IMR-90 (cell line): Measurements from ENCODE around the gene FFAR1. TPM values are rescaled to one million over a fixed set of nuclear protein-coding genes. Genes with fewer than 3 reads are reported as not detected.
A peak's percentile ranks its signal among the peaks of the same experiment; 100 is the strongest.

ENCODE experiments used
- ATAC-seq: fragments of 200-7000 bp; cut with Tn5 transposase; 2 replicates; pipeline ENCODE4 v1.9.1; 2020; ENCODE audit warnings: low read depth, mild to moderate bottlenecking, moderate library complexity
- BruUV-seq: library from RNA; stranded (reverse); fragments of 400-500 nt; replicated peaks from 2 replicates; lab custom pipeline; 2021; lab: Mats Ljungman, UMichigan
- CTCF ChIA-PET: fragments of 300-600 bp; formaldehyde crosslinking; extraction: SDS; loops from one replicate; lab custom pipeline; 2021; ENCODE audit warnings: antibody characterized with exemption; lab: Yijun Ruan, JAX
- POLR2A ChIA-PET: fragments of 300-600 bp; sonication (Branson Sonifier 250); formaldehyde crosslinking; loops from one replicate; lab custom pipeline; 2022; ENCODE audit warnings: antibody characterized with exemption; ENCODE audit not compliant: unreplicated experiment; lab: Charles Lee
- DNase-seq: peaks from one replicate; pipeline ENCODE4 v3.0.0; 2013
- H2AFZ ChIP-seq: replicated peaks from 2 replicates; pipeline ENCODE3; 2013; ENCODE audit warnings: low read length, mild to moderate bottlenecking; ENCODE audit not compliant: poor library complexity
- H2AK5ac ChIP-seq: 2 replicates; pipeline ENCODE4 v1.6.1; 2013; ENCODE audit warnings: low read depth, low read length, inconsistent platforms
- H2AK9ac ChIP-seq: replicated peaks from 2 replicates; pipeline ENCODE3; 2013; ENCODE audit warnings: mild to moderate bottlenecking, low read depth, low read length, moderate library complexity; ENCODE audit not compliant: poor library complexity
- H2BK120ac ChIP-seq: 2 replicates; pipeline ENCODE4 v1.6.1; 2013; ENCODE audit warnings: low read depth, low read length, inconsistent platforms
- H2BK15ac ChIP-seq: 3 replicates; pipeline ENCODE4 v1.6.1; 2013; ENCODE audit warnings: low read depth, low read length, inconsistent platforms
- H2BK20ac ChIP-seq: 2 replicates; pipeline ENCODE4 v1.6.1; 2013; ENCODE audit warnings: low read depth, mild to moderate bottlenecking, inconsistent platforms, low read length, moderate library complexity
- H2BK5ac ChIP-seq: 2 replicates; pipeline ENCODE4 v1.6.1; 2013; ENCODE audit warnings: mild to moderate bottlenecking, low read depth, low read length, inconsistent platforms; ENCODE audit not compliant: poor library complexity, severe bottlenecking
- H3K14ac ChIP-seq: replicated peaks from 2 replicates; pipeline ENCODE4 v1.6.1; 2013; ENCODE audit warnings: low read depth, low read length, inconsistent platforms
- H3K18ac ChIP-seq: 2 replicates; pipeline ENCODE4 v1.6.1; 2013; ENCODE audit warnings: low read depth, low read length, control low read depth
- H3K23ac ChIP-seq: 2 replicates; pipeline ENCODE4 v1.6.1; 2013; ENCODE audit warnings: low read depth, low read length, inconsistent platforms
- H3K27ac ChIP-seq: 2 replicates; pipeline ENCODE4 v1.5.1; 2013; ENCODE audit warnings: mild to moderate bottlenecking, control low read depth, low read length; ENCODE audit not compliant: insufficient read depth
- H3K27me3 ChIP-seq: 2 replicates; pipeline ENCODE4 v1.6.1; 2013; ENCODE audit warnings: low read length; ENCODE audit not compliant: control insufficient read depth, insufficient read depth
- H3K36me3 ChIP-seq: 2 replicates; pipeline ENCODE4 v1.6.1; 2013; ENCODE audit warnings: low read length, mixed read lengths; ENCODE audit not compliant: control insufficient read depth, insufficient read depth
- H3K4ac ChIP-seq: 2 replicates; pipeline ENCODE4 v1.6.1; 2013; ENCODE audit warnings: low read depth, low read length, inconsistent platforms
- H3K4me1 ChIP-seq: 2 replicates; pipeline ENCODE4 v1.6.1; 2013; ENCODE audit warnings: low read length, mixed read lengths; ENCODE audit not compliant: control insufficient read depth, insufficient read depth
- H3K4me2 ChIP-seq: 2 replicates; pipeline ENCODE4 v1.6.1; 2013; ENCODE audit warnings: low read depth, mild to moderate bottlenecking, control low read depth, low read length, moderate library complexity
- H3K4me3 ChIP-seq: 2 replicates; pipeline ENCODE4 v1.5.1; 2013; ENCODE audit warnings: low read depth, mild to moderate bottlenecking, control low read depth, low read length, moderate library complexity; ENCODE audit not compliant: insufficient read depth
- H3K56ac ChIP-seq: 2 replicates; pipeline ENCODE4 v1.6.1; 2013; ENCODE audit warnings: low read length, inconsistent platforms; ENCODE audit not compliant: insufficient read depth; ENCODE audit errors: extremely low read depth
- H3K79me1 ChIP-seq, 2 experiments: 2 replicates each; pipeline ENCODE4 v1.6.1; 2013; ENCODE audit warnings: low read length in 2 of 2, inconsistent platforms in 1 of 2, low read depth in 1 of 2
- H3K9ac ChIP-seq: 2 replicates; pipeline ENCODE4 v1.6.1; 2013; ENCODE audit warnings: low read depth, low read length, control low read depth
- H3K9me1 ChIP-seq: 2 replicates; pipeline ENCODE4 v1.6.1; 2013; ENCODE audit warnings: low read length, inconsistent platforms; ENCODE audit not compliant: insufficient read depth
- H3K9me3 ChIP-seq: 2 replicates; pipeline ENCODE4 v1.6.1; 2013; ENCODE audit warnings: low read length; ENCODE audit not compliant: control insufficient read depth, insufficient read depth
- H4K20me1 ChIP-seq: 2 replicates; pipeline ENCODE4 v1.6.1; 2013; ENCODE audit warnings: low read length, inconsistent platforms; ENCODE audit not compliant: insufficient read depth
- H4K5ac ChIP-seq: 2 replicates; pipeline ENCODE4 v1.6.1; 2013; ENCODE audit warnings: mild to moderate bottlenecking, low read depth, low read length, control low read depth
- H4K8ac ChIP-seq, 2 experiments: 2 replicates each; pipeline ENCODE4 v1.6.1; 2013; ENCODE audit warnings: low read depth in 2 of 2, low read length in 2 of 2, control low read depth in 1 of 2, inconsistent platforms in 1 of 2
- H4K91ac ChIP-seq: 2 replicates; pipeline ENCODE4 v1.6.1; 2013; ENCODE audit warnings: low read depth, low read length, inconsistent platforms; ENCODE audit not compliant: insufficient read depth
- BHLHE40 ChIP-seq: fragments of 150-350 bp; IDR thresholded peaks from 2 replicates; pipeline ENCODE4 v1.6.1; 2016; ENCODE audit warnings: mild to moderate bottlenecking, low read depth, low read length
- CHD1 ChIP-seq: IDR thresholded peaks from 2 replicates; pipeline ENCODE4 v1.6.1; 2012; ENCODE audit warnings: low read depth, low read length, improper control_type of control experiment
- CTCF ChIP-seq: conservative IDR thresholded peaks from 2 replicates; pipeline ENCODE4 v1.5.1; 2012; ENCODE audit warnings: mild to moderate bottlenecking, low read depth, low read length, improper control_type of control experiment
- ELK1 ChIP-seq: fragments of 150-350 bp; IDR thresholded peaks from 2 replicates; pipeline ENCODE4 v1.6.1; 2016; ENCODE audit warnings: low read depth, mild to moderate bottlenecking, low read length, moderate library complexity, borderline replicate concordance
- FOS ChIP-seq: fragments of 150-350 bp; IDR thresholded peaks from 2 replicates; pipeline ENCODE4 v1.6.1; 2016; ENCODE audit warnings: low read depth, low read length
- MAFK ChIP-seq: IDR thresholded peaks from 2 replicates; pipeline ENCODE4 v1.6.1; 2012; ENCODE audit warnings: low read depth, low read length, improper control_type of control experiment
- MXI1 ChIP-seq: IDR thresholded peaks from 2 replicates; pipeline ENCODE4 v1.6.1; 2012; ENCODE audit warnings: low read depth, mild to moderate bottlenecking, low read length, moderate library complexity, borderline replicate concordance
- NFE2L2 ChIP-seq: fragments of 150-350 bp; IDR thresholded peaks from 2 replicates; pipeline ENCODE4 v1.6.1; 2016; ENCODE audit warnings: low read depth, mild to moderate bottlenecking, low read length
- POLR2A ChIP-seq: IDR thresholded peaks from 2 replicates; pipeline ENCODE4 v1.6.1; 2012; ENCODE audit warnings: mild to moderate bottlenecking, low read depth, low read length
- RAD21 ChIP-seq: IDR thresholded peaks from 2 replicates; pipeline ENCODE4 v1.6.1; 2012; ENCODE audit warnings: low read length, improper control_type of control experiment
- RFX5 ChIP-seq: IDR thresholded peaks from 2 replicates; pipeline ENCODE4 v1.8.0; 2012; ENCODE audit warnings: low read depth, mild to moderate bottlenecking, low read length, moderate library complexity
- SMC3 ChIP-seq: fragments of 150-350 bp; IDR thresholded peaks from 2 replicates; pipeline ENCODE4 v1.6.1; 2016; ENCODE audit warnings: low read depth, mild to moderate bottlenecking, antibody characterized with exemption, low read length, moderate library complexity
- USF2 ChIP-seq: fragments of 150-350 bp; IDR thresholded peaks from 2 replicates; pipeline ENCODE4 v1.6.1; 2017; ENCODE audit warnings: mild to moderate bottlenecking, antibody characterized with exemption, low read length, low read depth
- WGBS, 2 experiments: methylation state at CpG; one replicate each; pipeline versions ENCODE4 v1.1.5 to v1.1.7; 2013; ENCODE audit warnings: missing lambda C conversion rate in 2 of 2; ENCODE audit not compliant: insufficient read length in 1 of 2; ENCODE audit errors: extremely low coverage in 2 of 2; 5-methylcytosine and 5-hydroxymethylcytosine counted together
- dilution Hi-C: fragments of 300-500 bp; cut with HindIII; formaldehyde crosslinking; loops from one replicate; pipeline ENCODE4 v1.14.3; 2018; ENCODE audit warnings: low sequenced_read_pairs; ENCODE audit not compliant: unreplicated experiment
- in situ Hi-C: fragments of 300-500 bp; cut with MboI; formaldehyde crosslinking; loops from 3 replicates; pipeline ENCODE4 v1.14.3; 2019; ENCODE audit warnings: low sequenced_read_pairs, inconsistent platforms, mixed read lengths
- intact Hi-C: fragments of 100-400 bp; cut with micrococcal nuclease; formaldehyde crosslinking; loops from 2 replicates; pipeline ENCODE4 v1.10.0; 2022
- polyA plus RNA-seq, 3 experiments: library from polyadenylated mRNA; depleted of rRNA; stranded (reverse); fragments of >200 nt; gene quantifications; 2 replicates each; pipeline ENCODE4 v1.2.3, GENCODE V29; 2012; ENCODE audit warnings: low replicate concordance in 1 of 3
- total RNA-seq: library from RNA; depleted of rRNA; stranded (reverse); fragments of >200 nt; gene quantifications from 2 replicates; pipeline ENCODE4 v1.2.3, GENCODE V29; 2012

The FFAR1 gene
- total and polyA plus RNA-seq, 2 of the 4 experiments (the other 2 are of a cell fraction): not detected

GRCh38 chr19:35347171-35347929 lies at the start of gene FFAR1 (continued):
- TF ChIP-seq SMC3 (no peak), RFX5 (no peak)

GRCh38 chr19:35297922-35298321 lies 49.8 kb upstream of the FFAR1 start:
- H3K79me1 ChIP-seq: no peaks in the 10 kb centered on the region
- H3K4me3 ChIP-seq: no peak overlapping the region
- H2AFZ ChIP-seq: peak overlapping the region; percentile 43
- H2BK120ac ChIP-seq: no peak overlapping the region
- no peak overlapping the region for H4K91ac ChIP-seq
- intact Hi-C loops (no loop called here), in situ Hi-C loops (no loop called here), dilution Hi-C loops (no loop called here)
- H3K27ac ChIP-seq: no peak overlapping the region
- DNase-seq (no peak), ATAC-seq (no peak)
- no peak overlapping the region for H3K56ac ChIP-seq
- no peaks in the 10 kb centered on the region for H3K36me3 ChIP-seq
- H3K9ac ChIP-seq: no peak overlapping the region
- no peaks in the 10 kb centered on the region for H3K9me3 ChIP-seq
- peak overlapping the region; percentile 93 for H2BK5ac ChIP-seq
- H3K23ac ChIP-seq: no peak overlapping the region
- no peak overlapping the region for H2BK20ac ChIP-seq
- H3K4ac ChIP-seq: no peak overlapping the region
- ChIA-PET POLR2A (no interaction called here), CTCF (no interaction called here)
- H2AK9ac ChIP-seq: peak overlapping the region; percentile 42
- no peak overlapping the region for H4K5ac ChIP-seq
- H4K20me1 ChIP-seq: no peaks in the 10 kb centered on the region
- no peak overlapping the region for H3K18ac ChIP-seq
- no peak overlapping the region for H3K4me2 ChIP-seq
- no TSS peak for BruUV-seq
- peaks cover 18% of the 10 kb centered on the region for H3K27me3 ChIP-seq
- H4K8ac ChIP-seq: no peak overlapping the region
- no peaks in the 10 kb centered on the region for H3K4me1 ChIP-seq
- H3K9me1 ChIP-seq: peaks cover 15% of the 10 kb centered on the region
- no peak overlapping the region for H2BK15ac ChIP-seq
- H2AK5ac ChIP-seq: no peak overlapping the region
- 82% methylated on average over 1 of the region's 2 CpGs; no CpG with 5 or more reads in 1 of the 2 experiments for WGBS, 2 experiments
- H3K14ac ChIP-seq: no peak overlapping the region
- TF ChIP-seq CHD1 (no peak), ELK1 (no peak), POLR2A (no peak), FOS (no peak), NFE2L2 (no peak), SMC3 (no peak), MXI1 (no peak), MAFK (no peak), RAD21 (no peak), CTCF (no peak), BHLHE40 (no peak), USF2 (no peak), RFX5 (no peak)
